ENCODE measurements around the gene NCR3LG1. TPM values are rescaled to one million over a fixed set of nuclear protein-coding genes. Genes with fewer than 3 reads are reported as not detected.

The NCR3LG1 gene
- total and polyA plus RNA-seq, 2 of the 4 experiments (the other 2 are of a cell fraction) = 1.7 to 4.1 TPM

DNA sequence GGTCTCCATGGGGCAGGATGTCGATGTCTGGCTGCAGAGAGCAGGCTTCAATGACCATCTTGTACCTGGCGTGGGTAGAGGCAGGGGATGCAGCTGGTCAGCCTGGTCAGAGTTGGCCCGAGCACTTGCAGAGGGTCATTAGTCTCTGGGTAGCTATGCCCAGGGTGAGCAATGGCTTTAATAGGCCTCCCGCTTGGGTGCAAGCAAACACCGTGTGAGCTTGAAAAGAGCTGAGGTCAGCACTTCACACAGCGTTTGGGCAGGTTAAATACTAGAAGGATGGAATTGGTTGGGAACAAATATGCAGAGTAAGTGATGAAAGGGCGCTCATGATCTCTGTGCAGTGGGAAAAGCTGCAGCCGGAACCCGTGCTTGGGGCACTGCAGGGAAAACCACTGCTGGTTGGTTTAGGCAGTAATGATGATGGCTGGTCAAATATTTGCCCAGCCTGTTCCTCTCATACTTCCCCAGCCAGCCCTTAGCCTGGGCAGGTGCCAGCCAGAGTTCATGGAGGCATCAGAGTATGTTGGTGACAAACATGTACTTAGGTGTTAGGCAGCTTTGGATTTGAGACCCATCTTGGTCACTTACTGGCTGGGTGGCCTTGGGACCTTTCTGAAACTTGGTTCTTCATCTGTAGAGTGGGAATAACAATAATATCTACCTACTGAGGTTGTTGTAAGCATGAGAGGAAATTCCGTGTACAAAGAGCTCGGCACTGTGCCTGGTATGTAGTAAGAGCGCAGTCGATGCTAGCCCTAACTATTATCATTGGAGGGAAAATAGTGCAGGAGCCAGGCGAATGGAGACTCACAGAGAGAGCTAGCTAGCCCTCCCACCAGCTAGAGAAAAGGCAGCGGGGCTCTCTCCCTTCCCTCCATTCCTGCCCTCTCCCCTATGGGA, 62.1 kb downstream of the NCR3LG1 start:
- Histone ChIP-seq H2AK9ac (replicated peaks; ENCODE audit: low read depth, low read length, poor library complexity) (no peak overlapping the region), H3K79me1 (ENCODE audit: low read depth in 1 of 2, low read length in 2 of 2) (no peaks in the 10 kb centered on the region), H3K56ac (ENCODE audit: extremely low read depth, insufficient read depth, low read length) (no peak overlapping the region), H3K23ac (ENCODE audit: low read depth, low read length) (no peak overlapping the region), H2BK120ac (ENCODE audit: low read depth, low read length) (no peak overlapping the region), H3K18ac (ENCODE audit: low read depth, low read length) (no peak overlapping the region), H3K14ac (replicated peaks; ENCODE audit: low read depth, low read length) (no peak overlapping the region), H3K4me2 (ENCODE audit: low read depth, low read length) (no peak overlapping the region), H2AFZ (replicated peaks; ENCODE audit: low read length, poor library complexity) (no peak overlapping the region), H4K8ac (ENCODE audit: low read depth in 2 of 2, low read length in 2 of 2) (no peak overlapping the region), H3K4me1 (ENCODE audit: control insufficient read depth, insufficient read depth, low read length) (no peaks in the 10 kb centered on the region), H3K9me1 (ENCODE audit: insufficient read depth, low read length) (no peaks in the 10 kb centered on the region), H3K27ac (ENCODE audit: insufficient read depth, low read length) (no peak overlapping the region), H2BK5ac (ENCODE audit: low read depth, low read length, poor library complexity, severe bottlenecking) (no peak overlapping the region), H3K9ac (ENCODE audit: low read depth, low read length) (no peak overlapping the region), H2AK5ac (ENCODE audit: low read depth, low read length) (no peak overlapping the region), H3K4me3 (ENCODE audit: insufficient read depth, low read depth, low read length) (no peak overlapping the region), H3K4ac (ENCODE audit: low read depth, low read length) (no peak overlapping the region), H3K27me3 (ENCODE audit: control insufficient read depth, insufficient read depth, low read length) (peaks cover 9% of the 10 kb centered on the region; the same call in 1 of the 2 replicates), H2BK20ac (ENCODE audit: low read depth, low read length) (no peak overlapping the region), H3K36me3 (ENCODE audit: control insufficient read depth, insufficient read depth, low read length) (no peaks in the 10 kb centered on the region), H4K91ac (ENCODE audit: insufficient read depth, low read depth, low read length) (no peak overlapping the region), H3K9me3 (ENCODE audit: control insufficient read depth, insufficient read depth, low read length) (no peaks in the 10 kb centered on the region), H4K5ac (ENCODE audit: low read depth, low read length) (no peak overlapping the region), H4K20me1 (ENCODE audit: insufficient read depth, low read length) (no peaks in the 10 kb centered on the region), H2BK15ac (ENCODE audit: low read depth, low read length) (no peak overlapping the region)
- 33% methylated on average over 3 of the region's 15 CpGs; no CpG with 5 or more reads in 1 of the 2 experiments for WGBS, 2 experiments (ENCODE audit: extremely low coverage in 2 of 2, insufficient read length in 1 of 2)
- in situ Hi-C loops (cut with MboI; ENCODE audit: low sequenced_read_pairs) = no loop called here
- DNase-seq = no peak
- dilution Hi-C loops (cut with HindIII; ENCODE audit: low sequenced_read_pairs, unreplicated experiment) = no loop called here
- CTCF ChIA-PET = no interaction called here
- ATAC-seq (ENCODE audit: low read depth) = no peak
- POLR2A ChIA-PET (ENCODE audit: unreplicated experiment) = no interaction called here
- TF ChIP-seq MXI1 (IDR thresholded peaks at IDR 0.05; ENCODE audit: borderline replicate concordance, low read depth, low read length) = no peak
- TF ChIP-seq BHLHE40 (IDR thresholded peaks at IDR 0.05; ENCODE audit: low read depth, low read length) = no peak
- TF ChIP-seq POLR2A (IDR thresholded peaks at IDR 0.05; ENCODE audit: low read depth, low read length) = no peak
- TF ChIP-seq, protein P1, sequence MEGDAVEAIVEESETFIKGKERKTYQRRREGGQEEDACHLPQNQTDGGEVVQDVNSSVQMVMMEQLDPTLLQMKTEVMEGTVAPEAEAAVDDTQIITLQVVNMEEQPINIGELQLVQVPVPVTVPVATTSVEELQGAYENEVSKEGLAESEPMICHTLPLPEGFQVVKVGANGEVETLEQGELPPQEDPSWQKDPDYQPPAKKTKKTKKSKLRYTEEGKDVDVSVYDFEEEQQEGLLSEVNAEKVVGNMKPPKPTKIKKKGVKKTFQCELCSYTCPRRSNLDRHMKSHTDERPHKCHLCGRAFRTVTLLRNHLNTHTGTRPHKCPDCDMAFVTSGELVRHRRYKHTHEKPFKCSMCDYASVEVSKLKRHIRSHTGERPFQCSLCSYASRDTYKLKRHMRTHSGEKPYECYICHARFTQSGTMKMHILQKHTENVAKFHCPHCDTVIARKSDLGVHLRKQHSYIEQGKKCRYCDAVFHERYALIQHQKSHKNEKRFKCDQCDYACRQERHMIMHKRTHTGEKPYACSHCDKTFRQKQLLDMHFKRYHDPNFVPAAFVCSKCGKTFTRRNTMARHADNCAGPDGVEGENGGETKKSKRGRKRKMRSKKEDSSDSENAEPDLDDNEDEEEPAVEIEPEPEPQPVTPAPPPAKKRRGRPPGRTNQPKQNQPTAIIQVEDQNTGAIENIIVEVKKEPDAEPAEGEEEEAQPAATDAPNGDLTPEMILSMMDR (conservative IDR thresholded peaks at IDR 0.05; ENCODE audit: low read depth, low read length) = no peak
- TF ChIP-seq RFX5 (IDR thresholded peaks at IDR 0.05; ENCODE audit: low read depth, low read length) = no peak
- peak; percentile 95 for TF ChIP-seq MAFK (IDR thresholded peaks at IDR 0.05; ENCODE audit: low read depth, low read length)
- TF ChIP-seq USF2 (IDR thresholded peaks at IDR 0.05; ENCODE audit: low read depth, low read length) = no peak
- no peak for TF ChIP-seq SMC3 (IDR thresholded peaks at IDR 0.05; ENCODE audit: low read depth, low read length)
- intact Hi-C loops (cut with micrococcal nuclease) = no loop called here
- no TSS peak for BruUV-seq (replicated peaks)
